MM.1S (cell line): Measurements from ENCODE around the gene MOB2.

Experiments used
- CTCF ChIP-seq: fragments of 300-600 bp; sonication (generic); IDR thresholded peaks from 2 replicates; pipeline ENCODE4 v1.5.1; 2016; ENCODE audit warnings: antibody characterized with exemption, low read length, mixed read lengths
- EZH2 ChIP-seq: fragments of 300-600 bp; sonication (generic); optimal IDR thresholded peaks from 2 replicates; pipeline ENCODE3; 2017; ENCODE audit warnings: low read depth, mild to moderate bottlenecking, antibody characterized with exemption, low read length, mixed read lengths
- EZH2phosphoT487 ChIP-seq: fragments of 300-600 bp; sonication (generic); IDR thresholded peaks from 2 replicates; pipeline ENCODE4 v1.6.1; 2018; ENCODE audit warnings: antibody characterized with exemption, low read length

GRCh38 chr11:1445741-1446445 is 40.7 kb downstream of the MOB2 start:
- TF ChIP-seq CTCF (no peak), EZH2 (no peak), EZH2phosphoT487 (no peak)
